Astrocyte of the cerebellum (primary cell): ENCODE measurements around the gene JPH3.

ENCODE experiments used
- DNase-seq: peaks from one replicate; pipeline ENCODE4 v3.0.0-alpha.2; 2011; ENCODE audit warnings: low read depth
- H3K4me3 ChIP-seq: 2 replicates; pipeline ENCODE4 v1.5.1; 2011; ENCODE audit warnings: mild to moderate bottlenecking, low read depth, low read length, moderate library complexity
- CTCF ChIP-seq: IDR thresholded peaks from 2 replicates; pipeline ENCODE4 v1.5.1; 2012; ENCODE audit warnings: low read length, low read depth, moderate library complexity, mild to moderate bottlenecking; ENCODE audit errors: missing control alignments
- in situ Hi-C: cut with HindIII; loops from 2 replicates; pipeline ENCODE4 v1.10.0; 2017; ENCODE audit warnings: low sequenced_read_pairs

The JPH3 gene

DNA sequence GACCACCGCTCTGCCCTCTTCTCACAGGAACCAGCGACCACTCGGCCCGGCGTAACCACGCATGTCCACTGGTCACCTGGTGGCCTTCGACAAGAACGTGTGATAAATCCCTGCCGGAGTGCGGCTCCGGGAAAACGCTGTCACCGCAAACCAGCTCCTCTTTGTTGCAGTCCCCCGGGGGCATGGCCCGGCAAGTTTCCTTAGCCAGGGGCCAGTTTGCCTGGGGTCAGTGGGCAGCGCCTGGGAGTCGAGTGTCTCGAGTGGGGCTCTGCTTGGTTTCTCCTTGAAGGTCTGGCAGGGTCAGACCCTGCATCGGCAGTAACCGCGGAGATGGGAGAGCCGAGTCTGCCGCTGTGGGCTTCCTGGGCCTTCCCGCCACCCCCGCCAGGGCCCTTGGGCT, 52.5 kb downstream of the JPH3 start:
- no peak for TF ChIP-seq CTCF
- in situ Hi-C loops, result no loop called here
- no peak for DNase-seq
- no peak overlapping the region for H3K4me3 ChIP-seq

GRCh38 chr16:87656328-87656727, 54.0 kb downstream of the JPH3 start:
- in situ Hi-C loops, result no loop called here
- DNase-seq, result no peak
- TF ChIP-seq CTCF, result no peak
- H3K4me3 ChIP-seq, result no peak overlapping the region

GRCh38 chr16:87657621-87658192, 55.4 kb downstream of the JPH3 start:
- TF ChIP-seq CTCF, result no peak
- no peak for DNase-seq
- no peak overlapping the region for H3K4me3 ChIP-seq
- in situ Hi-C loops, result no loop called here

- no peak for TF ChIP-seq CTCF
- no peak for DNase-seq
- in situ Hi-C loops, result no loop called here
Observed at GRCh38 chr16:87658564-87659225, 56.4 kb downstream of the JPH3 start.

GRCh38 chr16:87661561-87661960, 59.3 kb downstream of the JPH3 start:
- no peak for DNase-seq
- in situ Hi-C loops, result no loop called here
- no peak for TF ChIP-seq CTCF
- H3K4me3 ChIP-seq, result no peak overlapping the region

More at GRCh38 chr16:87658564-87659225, 56.4 kb downstream of the JPH3 start:
- no peak overlapping the region for H3K4me3 ChIP-seq

GRCh38 chr16:87662254-87663204, 60.2 kb downstream of the JPH3 start:
- in situ Hi-C loops, result no loop called here
- no peak for DNase-seq
- TF ChIP-seq CTCF, result no peak
- H3K4me3 ChIP-seq, result no peak overlapping the region
